ENCODE results near the gene FSIP1. TPM values are rescaled to one million over a fixed set of nuclear protein-coding genes. Genes with fewer than 3 reads are reported as not detected.

FSIP1 gene
- total RNA-seq, 2 donors from 2014 or later = 0.31 to 1.5 TPM

DNA sequence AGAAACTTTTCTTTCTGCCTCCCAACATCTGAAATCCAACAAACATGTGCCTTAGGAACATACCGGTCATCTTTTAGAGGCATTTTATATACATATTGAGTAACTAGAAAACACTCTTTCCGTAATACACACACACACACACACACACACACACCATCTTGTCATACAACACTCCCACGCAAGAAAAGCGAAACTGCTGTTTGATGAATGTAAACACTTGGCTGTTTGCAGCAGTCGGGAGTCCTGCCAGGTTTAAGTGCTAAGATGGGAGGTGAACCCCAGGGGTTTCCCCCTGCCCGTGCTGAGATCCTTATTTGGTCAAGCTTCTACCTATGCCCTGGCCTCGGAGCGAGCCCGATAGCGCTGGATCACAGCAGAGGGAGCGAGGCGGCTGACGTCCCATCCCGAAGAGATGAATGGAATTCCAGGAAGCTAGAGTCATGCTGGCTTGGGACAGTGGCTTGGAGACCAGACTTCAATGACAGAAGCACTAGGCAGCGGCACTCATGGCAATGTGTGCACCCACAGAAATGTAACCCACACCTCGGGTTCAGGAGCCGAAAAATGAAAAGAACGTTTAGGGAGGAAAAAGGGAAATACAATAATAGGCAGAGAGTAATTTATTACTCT is 203.0 kb downstream of the FSIP1 start:
- H3K4me1 Mint-ChIP-seq (ENCODE audit: low read depth in 2 of 2) = peaks cover 13 to 24% of the 10 kb centered on the region in 2 donors
- DNase-seq (ENCODE audit: low spot score) (no peak), ATAC-seq (no peak)
- H3K27ac Mint-ChIP-seq = no peak overlapping the region
- peak overlapping the region; percentile 87 for H3K4me3 Mint-ChIP-seq
- H3K27me3 Mint-ChIP-seq = peaks cover 15 to 48% of the 10 kb centered on the region in 2 donors
- H3K9me3 Mint-ChIP-seq = no peaks in the 10 kb centered on the region
- H3K36me3 Mint-ChIP-seq = no peaks in the 10 kb centered on the region

DNA sequence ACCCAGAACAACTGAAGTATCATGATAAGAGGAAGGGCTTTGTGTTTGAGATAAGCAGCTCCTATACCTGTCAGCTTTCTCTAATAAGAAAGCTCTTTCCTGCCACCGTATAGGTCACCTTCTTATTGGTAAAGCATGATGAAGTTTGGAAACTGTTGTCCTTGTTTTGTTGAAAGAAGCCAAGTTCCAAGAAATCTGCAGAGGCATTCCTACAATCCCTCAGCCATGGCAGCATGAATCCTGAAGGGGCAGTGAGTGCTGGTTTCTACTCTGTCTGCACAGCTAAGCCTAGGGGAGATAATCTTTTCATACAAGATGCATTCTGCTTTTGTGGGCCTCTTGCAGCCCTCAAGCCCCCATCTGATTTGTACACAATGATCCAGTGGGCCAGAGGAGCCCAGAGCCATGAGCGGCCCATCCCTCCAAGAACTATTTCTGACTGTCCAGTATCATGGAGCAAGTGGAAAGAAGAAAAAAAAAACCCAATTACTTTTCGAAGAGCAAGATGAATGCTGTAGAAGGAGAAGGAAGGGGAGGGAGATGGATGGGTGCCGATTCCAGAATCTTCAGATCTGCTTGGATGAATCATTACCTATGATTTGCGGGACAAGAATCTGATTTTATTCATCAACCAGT is 203.7 kb downstream of the FSIP1 start:
- no peak overlapping the region for H3K27ac Mint-ChIP-seq
- peak overlapping the region; percentile 2 for H3K4me3 Mint-ChIP-seq
- no peaks in the 10 kb centered on the region for H3K36me3 Mint-ChIP-seq
- no peaks in the 10 kb centered on the region for H3K9me3 Mint-ChIP-seq
- ATAC-seq (no peak), DNase-seq (ENCODE audit: low spot score) (no peak)
- H3K27me3 Mint-ChIP-seq = peaks cover 15 to 49% of the 10 kb centered on the region in 2 donors
- H3K4me1 Mint-ChIP-seq (ENCODE audit: low read depth in 2 of 2) = peaks cover 13 to 22% of the 10 kb centered on the region in 2 donors

DNA sequence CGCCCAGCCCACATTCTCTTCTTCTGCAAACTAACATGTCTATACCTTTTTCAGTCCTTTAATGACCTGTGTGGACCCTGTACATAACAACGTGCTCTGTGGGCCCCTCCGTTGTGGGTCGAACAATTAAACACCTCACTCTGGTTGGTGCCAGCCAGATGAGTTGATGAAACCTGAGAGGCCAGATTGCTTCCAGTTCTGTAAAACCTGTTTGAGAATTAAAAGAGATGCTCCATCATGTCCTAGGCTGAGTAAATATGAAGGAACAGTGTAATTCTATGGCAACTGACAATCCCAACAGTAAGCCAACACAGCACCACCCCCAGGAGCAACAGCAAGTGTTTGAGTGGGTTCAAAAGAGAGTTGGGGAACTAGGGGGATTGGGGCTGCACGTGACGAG is 207.5 kb downstream of the FSIP1 start:
- H3K9me3 Mint-ChIP-seq = no peaks in the 10 kb centered on the region
- H3K27ac Mint-ChIP-seq = no peak overlapping the region

DNA sequence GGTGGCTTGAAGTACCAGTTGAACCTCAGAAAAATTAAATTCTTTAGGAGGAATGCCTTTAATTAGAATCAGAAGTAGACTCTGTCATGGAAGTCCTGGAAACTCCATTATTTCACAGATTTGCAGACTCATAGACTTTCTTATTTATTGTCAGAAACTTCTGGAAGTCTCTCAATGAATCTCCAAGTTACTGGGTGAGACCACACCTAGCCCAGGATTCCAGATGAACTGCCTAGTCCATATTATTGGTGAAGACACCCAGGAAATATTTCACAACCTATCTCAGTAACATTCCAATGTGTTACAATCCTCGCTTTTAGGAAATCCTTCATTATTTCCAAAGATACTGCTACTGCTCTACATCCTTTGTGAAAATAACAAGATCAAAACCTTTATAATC is 208.2 kb downstream of the FSIP1 start:
- no peak for ATAC-seq
- peaks cover 27 to 68% of the 10 kb centered on the region in 2 donors for H3K27me3 Mint-ChIP-seq

More for the DNA sequence above, 207.5 kb downstream of the FSIP1 start:
- Mint-ChIP-seq H3K27me3 (peaks cover 26 to 61% of the 10 kb centered on the region in 2 donors), H3K4me3 (no peak overlapping the region), H3K4me1 (ENCODE audit: low read depth in 2 of 2) (peaks cover 5 to 7% of the 10 kb centered on the region in 2 donors), H3K36me3 (no peaks in the 10 kb centered on the region)
- ATAC-seq = no peak
- no peak for DNase-seq (ENCODE audit: low spot score)

DNA sequence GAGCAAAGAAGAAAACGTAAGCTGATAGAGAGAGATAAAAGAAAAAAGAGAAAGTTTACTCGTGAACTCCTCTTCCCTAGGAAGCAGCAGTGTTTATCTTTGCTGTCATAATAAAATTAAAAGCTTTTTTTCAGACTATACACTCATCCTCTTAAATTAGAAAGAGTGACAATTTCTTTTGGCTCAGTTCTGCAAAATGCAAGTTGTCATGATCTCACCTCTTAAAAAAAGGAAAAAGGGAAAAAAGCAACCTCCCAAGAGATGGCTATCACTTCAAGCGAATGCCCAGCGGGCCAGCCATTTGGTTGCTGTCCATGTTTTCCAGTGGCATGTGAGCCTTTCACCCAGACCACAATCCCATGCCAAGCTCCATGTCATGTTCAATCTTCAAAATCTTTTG is 208.8 kb downstream of the FSIP1 start:
- Mint-ChIP-seq H3K27ac (no peak overlapping the region), H3K4me1 (ENCODE audit: low read depth in 2 of 2) (no peaks in the 10 kb centered on the region), H3K4me3 (no peak overlapping the region), H3K36me3 (no peaks in the 10 kb centered on the region), H3K27me3 (peaks cover 27 to 71% of the 10 kb centered on the region in 2 donors), H3K9me3 (no peaks in the 10 kb centered on the region)
- no peak for ATAC-seq
- no peak for DNase-seq (ENCODE audit: low spot score)

More for the DNA sequence above, 208.2 kb downstream of the FSIP1 start:
- no peaks in the 10 kb centered on the region for H3K36me3 Mint-ChIP-seq
- no peak overlapping the region for H3K27ac Mint-ChIP-seq
- no peak for DNase-seq (ENCODE audit: low spot score)
- H3K4me3 Mint-ChIP-seq = no peak overlapping the region
- H3K9me3 Mint-ChIP-seq = no peaks in the 10 kb centered on the region
- peaks cover 0 to under 1% of the 10 kb centered on the region in 2 donors for H3K4me1 Mint-ChIP-seq (ENCODE audit: low read depth in 2 of 2)

DNA sequence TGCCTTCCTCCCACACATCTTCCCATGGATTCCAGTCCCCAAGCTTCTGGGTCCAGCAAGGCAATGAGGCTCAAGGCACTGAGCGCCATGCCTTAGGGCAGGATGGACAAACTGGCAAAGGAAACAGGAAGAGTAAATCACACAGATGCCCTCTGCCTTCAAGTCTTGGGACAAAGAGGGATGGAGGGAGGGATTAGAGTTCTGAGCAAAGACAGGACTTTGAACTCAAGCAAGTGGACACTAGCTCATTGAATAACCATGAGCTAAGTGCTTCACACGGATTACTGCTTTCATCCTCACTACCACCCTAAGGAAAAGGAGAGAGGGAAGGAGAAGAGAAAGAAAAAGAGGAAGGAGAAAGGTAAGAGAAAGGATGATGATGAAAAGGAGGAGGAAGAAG is 209.4 kb downstream of the FSIP1 start:
- no peak for ATAC-seq
- H3K27ac Mint-ChIP-seq = no peak overlapping the region
- H3K27me3 Mint-ChIP-seq = peaks cover 29 to 71% of the 10 kb centered on the region in 2 donors

DNA sequence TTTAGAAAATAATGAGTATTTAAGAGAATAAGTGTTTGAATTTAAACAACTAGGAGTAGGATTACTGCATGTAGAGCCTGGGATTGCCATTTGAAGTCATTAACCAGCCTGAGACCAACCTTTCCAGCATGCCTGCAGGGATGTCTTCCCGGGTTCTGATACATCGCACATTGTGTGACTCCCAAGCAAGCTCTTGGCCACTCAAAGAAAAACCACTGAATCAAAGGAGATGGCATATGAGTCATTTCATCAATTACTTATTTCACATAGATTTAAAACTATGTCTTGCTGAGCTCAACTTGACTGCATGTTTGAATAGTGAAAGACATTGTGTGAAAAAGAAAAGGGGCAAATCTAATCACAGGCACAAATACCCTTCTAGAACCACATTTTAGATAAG is 216.8 kb downstream of the FSIP1 start:
- no peaks in the 10 kb centered on the region for H3K4me1 Mint-ChIP-seq (ENCODE audit: low read depth in 2 of 2)
- ATAC-seq (no peak), DNase-seq (ENCODE audit: low spot score) (no peak)
- no peaks in the 10 kb centered on the region for H3K36me3 Mint-ChIP-seq
- no peak overlapping the region for H3K4me3 Mint-ChIP-seq
- H3K9me3 Mint-ChIP-seq = no peaks in the 10 kb centered on the region
- H3K27me3 Mint-ChIP-seq = peaks cover 13 to 38% of the 10 kb centered on the region in 2 donors
- H3K27ac Mint-ChIP-seq = no peak overlapping the region

More for the DNA sequence above, 209.4 kb downstream of the FSIP1 start:
- Mint-ChIP-seq H3K4me1 (ENCODE audit: low read depth in 2 of 2) (no peaks in the 10 kb centered on the region), H3K36me3 (no peaks in the 10 kb centered on the region), H3K4me3 (no peak overlapping the region), H3K9me3 (no peaks in the 10 kb centered on the region)
- no peak for DNase-seq (ENCODE audit: low spot score)

DNA sequence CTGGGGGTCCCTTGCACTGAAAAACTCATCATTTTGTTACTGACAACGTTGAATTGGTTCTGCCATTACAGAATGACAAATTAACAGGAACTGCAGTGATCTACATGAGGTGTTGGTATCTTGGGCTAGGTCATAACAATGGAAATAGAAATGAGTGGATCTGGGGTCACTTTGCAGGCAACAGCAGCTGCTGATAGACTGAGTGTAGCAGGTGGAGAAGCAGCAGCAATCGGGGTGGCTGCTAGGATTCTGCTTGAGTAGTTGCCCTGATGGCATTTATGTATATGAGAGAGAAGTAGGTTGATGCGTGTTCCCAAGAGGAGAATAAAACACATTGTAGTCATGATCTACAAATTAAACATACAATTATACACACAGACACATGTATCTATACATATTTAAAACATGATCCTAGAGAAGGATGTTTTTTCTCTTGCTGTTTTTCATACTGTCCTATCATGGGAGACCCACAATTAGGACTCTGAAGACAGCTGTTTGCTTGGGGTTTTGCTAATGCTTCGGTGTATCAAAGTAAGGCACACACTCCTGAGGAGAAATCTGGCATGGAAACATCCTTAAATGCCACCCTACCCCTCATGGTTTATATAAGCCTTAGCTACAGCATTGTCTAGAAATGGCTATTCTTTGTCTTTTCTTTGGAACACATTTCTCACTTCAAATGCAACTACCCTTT is 217.5 kb downstream of the FSIP1 start:
- DNase-seq (ENCODE audit: low spot score) = no peak
- ATAC-seq = no peak
- Mint-ChIP-seq H3K36me3 (no peaks in the 10 kb centered on the region), H3K4me1 (ENCODE audit: low read depth in 2 of 2) (no peaks in the 10 kb centered on the region), H3K27me3 (peaks cover 9 to 39% of the 10 kb centered on the region in 2 donors), H3K9me3 (no peaks in the 10 kb centered on the region), H3K4me3 (no peak overlapping the region), H3K27ac (no peak overlapping the region)

DNA sequence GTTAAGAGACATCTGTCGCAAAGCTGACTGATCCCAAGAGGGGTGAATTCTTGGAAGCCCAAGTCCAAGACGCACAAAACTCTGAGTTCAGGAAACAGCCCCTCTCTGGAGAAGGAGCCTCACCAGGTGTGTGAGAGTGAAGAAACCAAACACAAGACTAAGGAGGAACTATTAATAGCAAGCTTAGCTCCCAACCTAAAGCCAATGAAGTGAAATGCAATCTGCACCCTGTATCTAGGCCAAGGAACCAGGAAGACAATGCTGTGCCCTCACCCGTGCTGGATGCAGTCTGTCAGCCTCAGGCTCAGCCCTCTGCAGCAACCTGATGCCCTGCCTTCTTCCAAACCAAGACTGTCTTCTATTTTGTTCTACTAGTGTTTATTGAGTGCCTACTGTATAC is 224.2 kb downstream of the FSIP1 start:
- DNase-seq (ENCODE audit: low spot score) = no peak
- H3K4me1 Mint-ChIP-seq (ENCODE audit: low read depth in 2 of 2) = peaks cover 7 to 11% of the 10 kb centered on the region in 2 donors
- H3K36me3 Mint-ChIP-seq = no peaks in the 10 kb centered on the region
- H3K27ac Mint-ChIP-seq = no peak overlapping the region
- no peaks in the 10 kb centered on the region for H3K9me3 Mint-ChIP-seq
- H3K27me3 Mint-ChIP-seq = peaks cover 26% of the 10 kb centered on the region in 2 donors
- ATAC-seq = no peak
- no peak overlapping the region for H3K4me3 Mint-ChIP-seq

DNA sequence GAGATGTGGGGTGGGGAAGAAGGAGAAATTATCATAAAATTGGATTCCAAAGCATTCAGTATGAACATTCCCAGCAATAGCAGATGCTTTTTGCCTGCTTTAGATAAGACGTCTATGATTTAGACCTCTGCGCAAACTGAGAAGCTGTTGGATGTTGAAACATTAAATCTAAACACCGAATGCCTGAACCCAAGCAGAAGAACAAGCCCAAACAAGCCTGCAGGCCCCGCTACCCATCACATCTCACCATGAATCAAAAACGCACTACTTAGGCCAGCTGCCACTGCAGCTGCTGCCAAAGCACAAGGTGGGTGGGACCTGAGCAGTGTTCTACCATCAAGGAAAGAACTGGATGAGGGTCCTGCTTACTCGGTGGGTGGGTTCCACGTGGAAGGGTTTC is 226.2 kb downstream of the FSIP1 start:
- no peak for DNase-seq (ENCODE audit: low spot score)
- no peak for ATAC-seq
- peaks cover 19 to 20% of the 10 kb centered on the region in 2 donors for H3K4me1 Mint-ChIP-seq (ENCODE audit: low read depth in 2 of 2)
- H3K9me3 Mint-ChIP-seq = no peaks in the 10 kb centered on the region
- no peak overlapping the region for H3K4me3 Mint-ChIP-seq
- peaks cover 33 to 35% of the 10 kb centered on the region in 2 donors for H3K27me3 Mint-ChIP-seq
- H3K27ac Mint-ChIP-seq = no peak overlapping the region
- no peaks in the 10 kb centered on the region for H3K36me3 Mint-ChIP-seq

DNA sequence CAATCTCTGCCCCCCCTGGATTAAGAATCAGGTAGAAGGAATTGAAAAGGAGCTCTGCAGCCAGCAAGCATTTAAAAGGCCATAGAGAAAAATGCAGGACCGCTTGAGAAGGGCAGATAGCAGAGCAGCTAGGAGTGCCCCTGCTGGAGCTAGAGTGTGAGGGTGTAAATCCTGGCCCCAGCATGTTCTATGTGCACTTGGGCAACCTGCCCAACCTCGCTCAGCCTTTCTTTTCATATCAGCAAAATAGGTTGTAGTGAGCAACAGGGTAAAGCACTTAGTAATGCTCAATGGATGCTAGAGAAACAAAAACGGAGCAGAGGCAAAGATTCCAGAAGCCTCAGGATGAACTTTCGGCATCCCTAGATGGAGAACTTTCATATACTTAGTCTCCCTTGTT is 226.8 kb downstream of the FSIP1 start:
- ATAC-seq (no peak), DNase-seq (ENCODE audit: low spot score) (no peak)
- H3K27ac Mint-ChIP-seq = no peak overlapping the region
- H3K27me3 Mint-ChIP-seq = peaks cover 37 to 41% of the 10 kb centered on the region in 2 donors
- H3K4me3 Mint-ChIP-seq = no peak overlapping the region
- H3K4me1 Mint-ChIP-seq (ENCODE audit: low read depth in 2 of 2) = peaks cover 19 to 20% of the 10 kb centered on the region in 2 donors
- no peaks in the 10 kb centered on the region for H3K36me3 Mint-ChIP-seq
- H3K9me3 Mint-ChIP-seq = no peaks in the 10 kb centered on the region

DNA sequence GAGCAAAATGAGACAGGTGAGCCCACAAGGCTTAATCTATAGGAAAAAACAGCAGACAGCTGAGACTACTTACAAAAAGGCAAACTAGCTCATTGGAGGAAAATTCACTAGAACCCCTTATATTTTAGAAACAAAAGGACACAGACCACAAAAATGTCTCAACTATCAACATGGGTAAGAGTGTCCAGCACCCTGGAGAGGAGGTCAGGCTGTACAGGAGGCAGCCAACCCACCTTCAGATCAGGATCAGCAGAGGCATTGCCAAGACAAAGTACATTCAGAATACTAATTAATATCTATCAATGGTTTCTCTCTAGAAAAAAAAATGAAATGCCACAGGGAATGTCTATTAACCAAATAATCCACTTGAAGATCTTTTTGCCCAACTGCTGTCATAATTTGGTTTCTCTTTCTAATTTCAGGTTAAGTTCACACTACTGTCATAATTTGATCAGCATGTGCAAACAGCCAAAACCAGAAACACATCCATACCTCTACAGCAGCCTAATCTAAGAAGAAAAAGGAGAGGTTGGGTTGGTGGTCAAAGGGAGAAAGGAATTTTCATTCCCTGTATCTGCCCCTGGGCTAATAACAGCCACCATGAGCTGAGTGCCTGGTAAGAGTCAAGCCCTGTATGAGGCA is 227.8 kb downstream of the FSIP1 start:
- Mint-ChIP-seq H3K27me3 (peaks cover 34 to 37% of the 10 kb centered on the region in 2 donors), H3K4me3 (no peak overlapping the region)
- ATAC-seq = peak; percentile 36 to 45

DNA sequence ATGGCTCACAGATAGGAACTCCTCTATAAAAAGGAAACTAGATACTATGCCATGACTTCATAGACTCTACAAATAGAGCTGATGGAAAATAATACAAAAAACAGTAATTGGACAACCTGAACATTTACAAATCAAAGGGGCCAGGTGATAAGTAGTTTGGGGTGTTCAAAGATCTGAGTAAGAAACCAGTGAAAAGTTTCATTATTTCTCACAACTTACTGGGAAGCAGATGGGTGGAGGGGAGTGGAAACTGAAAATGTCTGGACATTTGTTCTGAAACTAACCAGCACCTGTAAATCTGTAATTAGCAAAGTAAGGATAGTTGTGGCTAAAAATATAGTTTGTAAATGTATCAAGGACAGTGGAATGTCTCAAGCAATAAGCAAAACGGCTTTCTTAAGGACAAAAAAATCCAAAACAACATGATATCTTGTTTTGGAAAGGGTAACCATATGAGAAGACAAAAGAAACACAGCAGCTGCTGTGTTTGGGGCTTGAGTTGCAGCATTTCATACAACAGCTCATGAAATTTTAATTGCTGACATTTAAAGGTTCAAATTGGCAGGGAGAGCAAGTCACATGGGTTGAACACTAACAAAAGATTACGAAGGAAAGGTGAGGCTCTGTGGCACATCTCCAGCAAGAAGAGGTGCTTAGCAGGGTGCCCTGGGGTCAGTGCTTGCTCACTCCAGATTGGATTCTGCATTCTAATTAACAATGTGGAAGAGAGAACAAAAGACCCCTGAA is 228.5 kb downstream of the FSIP1 start:
- Mint-ChIP-seq H3K36me3 (no peaks in the 10 kb centered on the region), H3K27ac (no peak overlapping the region), H3K4me3 (no peak overlapping the region), H3K4me1 (ENCODE audit: low read depth in 2 of 2) (peaks cover 19 to 20% of the 10 kb centered on the region in 2 donors), H3K9me3 (no peaks in the 10 kb centered on the region), H3K27me3 (peaks cover 32 to 39% of the 10 kb centered on the region in 2 donors)
- ATAC-seq = no peak
- no peak for DNase-seq (ENCODE audit: low spot score)

More for the DNA sequence above, 227.8 kb downstream of the FSIP1 start:
- Mint-ChIP-seq H3K36me3 (no peaks in the 10 kb centered on the region), H3K27ac (no peak overlapping the region), H3K4me1 (ENCODE audit: low read depth in 2 of 2) (peaks cover 19 to 20% of the 10 kb centered on the region in 2 donors), H3K9me3 (no peaks in the 10 kb centered on the region)
- DNase-seq (ENCODE audit: low spot score) = no peak
